Natural killer cell treated with Interleukin-12 subunit alpha and Interleukin-12 subunit beta and Interleukin-15 and Interleukin-18, amount 100 ng/mL, for 72 hours (primary cell): ENCODE results near the gene HOXD10. TPM values are rescaled to one million over a fixed set of nuclear protein-coding genes. Genes with fewer than 3 reads are reported as not detected.

ENCODE experiments used
- ATAC-seq, 2 donors: fragments of 150-1000 bp; cut with Tn5 transposase in 1 of 2; sonication (Bioruptor Pico), chemical (Tn5 transposase) in 1 of 2; 2 replicates each; pipeline ENCODE4 v1.10.0; 2021
- DNase-seq: peaks from one replicate; pipeline ENCODE4 v3.0.0; 2022; ENCODE audit warnings: low spot score
- H3K27ac Mint-ChIP-seq, 2 donors: 1 replicate in 1 of 2; 2 replicates in 1 of 2; pipeline ENCODE4 v1.8.0; 2022; ENCODE audit warnings: mixed read lengths in 2 of 2, mild to moderate bottlenecking in 1 of 2, moderate library complexity in 1 of 2
- H3K27me3 Mint-ChIP-seq, 2 donors: 1 replicate in 1 of 2; 2 replicates in 1 of 2; pipeline ENCODE4 v1.8.0; 2022; ENCODE audit warnings: mixed read lengths in 2 of 2
- H3K36me3 Mint-ChIP-seq: one replicate; pipeline ENCODE4 v1.8.0; 2022; ENCODE audit warnings: mixed read lengths
- H3K4me1 Mint-ChIP-seq, 2 donors: 1 replicate in 1 of 2; 2 replicates in 1 of 2; pipeline ENCODE4 v1.8.0; 2022; ENCODE audit warnings: low read depth in 2 of 2, mixed read lengths in 2 of 2, mild to moderate bottlenecking in 1 of 2
- H3K4me3 Mint-ChIP-seq: one replicate; pipeline ENCODE4 v1.8.0; 2022; ENCODE audit warnings: mixed read lengths
- H3K9me3 Mint-ChIP-seq: 2 replicates; pipeline ENCODE4 v1.8.0; 2022; ENCODE audit warnings: mixed read lengths
- total RNA-seq, 2 donors: library from RNA; stranded (reverse); gene quantifications; one replicate each; pipeline ENCODE4 v1.2.3, GENCODE V29; 2022

HOXD10 gene
- total RNA-seq, 2 donors from 2014 or later, result not detected

- DNase-seq, result no peak
- Mint-ChIP-seq H3K27me3 (peaks cover 45 to 72% of the 10 kb centered on the region in 2 donors), H3K36me3 (peaks cover 42% of the 10 kb centered on the region), H3K9me3 (no peaks in the 10 kb centered on the region), H3K4me1 (peaks cover 5 to 9% of the 10 kb centered on the region in 2 donors), H3K27ac (peak overlapping the region; percentile 51 to 77), H3K4me3 (peak overlapping the region; percentile 65)
- ATAC-seq, result no peak
These were observed 37.2 kb upstream of the HOXD10 start for GRCh38 chr2:176079285-176079830.

DNA sequence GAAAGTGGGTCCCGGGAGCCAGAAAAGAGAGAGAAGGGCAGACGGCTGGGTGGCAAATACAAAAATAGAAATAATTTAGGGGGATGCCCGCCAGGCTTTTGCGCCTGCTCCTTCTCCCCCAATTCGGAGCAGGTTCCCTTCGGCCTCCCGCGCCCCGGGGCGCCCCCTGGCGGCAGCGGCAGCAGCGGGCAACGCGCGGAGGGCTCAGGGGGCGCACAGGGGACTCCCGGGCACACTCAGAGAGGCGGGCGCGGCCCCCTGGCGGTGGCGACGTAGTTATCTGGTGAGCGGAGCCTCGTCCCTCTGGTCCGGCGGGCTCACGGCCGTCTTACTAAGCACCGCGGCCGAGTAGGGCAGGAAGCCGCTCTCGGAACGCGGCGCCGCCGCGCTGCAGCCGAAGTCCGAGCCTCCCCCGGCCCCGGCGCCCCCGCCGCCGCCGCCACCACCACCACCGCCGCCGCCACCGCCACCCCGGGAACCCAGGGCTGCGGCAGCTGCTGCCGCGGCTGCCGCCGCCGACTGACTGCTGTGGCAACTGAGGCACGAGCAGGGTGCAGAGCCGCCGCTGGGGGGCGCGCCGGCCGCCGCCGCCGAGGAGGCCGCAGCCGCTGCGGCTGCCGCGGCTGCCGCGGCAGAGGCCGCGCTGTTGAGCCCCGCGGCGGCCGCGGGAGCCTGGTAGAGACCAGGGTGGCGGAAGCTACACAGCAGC is 36.6 kb upstream of the HOXD10 start:
- Mint-ChIP-seq H3K36me3 (peaks cover 40% of the 10 kb centered on the region), H3K4me1 (peaks cover 5 to 9% of the 10 kb centered on the region in 2 donors), H3K4me3 (peak overlapping the region; percentile 65), H3K9me3 (no peaks in the 10 kb centered on the region), H3K27me3 (peaks cover 49 to 72% of the 10 kb centered on the region in 2 donors), H3K27ac (peak overlapping the region in 1 of 2 donors; percentile 77)
- ATAC-seq (peak in 1 of 2 donors; percentile 57), DNase-seq (no peak)

DNA sequence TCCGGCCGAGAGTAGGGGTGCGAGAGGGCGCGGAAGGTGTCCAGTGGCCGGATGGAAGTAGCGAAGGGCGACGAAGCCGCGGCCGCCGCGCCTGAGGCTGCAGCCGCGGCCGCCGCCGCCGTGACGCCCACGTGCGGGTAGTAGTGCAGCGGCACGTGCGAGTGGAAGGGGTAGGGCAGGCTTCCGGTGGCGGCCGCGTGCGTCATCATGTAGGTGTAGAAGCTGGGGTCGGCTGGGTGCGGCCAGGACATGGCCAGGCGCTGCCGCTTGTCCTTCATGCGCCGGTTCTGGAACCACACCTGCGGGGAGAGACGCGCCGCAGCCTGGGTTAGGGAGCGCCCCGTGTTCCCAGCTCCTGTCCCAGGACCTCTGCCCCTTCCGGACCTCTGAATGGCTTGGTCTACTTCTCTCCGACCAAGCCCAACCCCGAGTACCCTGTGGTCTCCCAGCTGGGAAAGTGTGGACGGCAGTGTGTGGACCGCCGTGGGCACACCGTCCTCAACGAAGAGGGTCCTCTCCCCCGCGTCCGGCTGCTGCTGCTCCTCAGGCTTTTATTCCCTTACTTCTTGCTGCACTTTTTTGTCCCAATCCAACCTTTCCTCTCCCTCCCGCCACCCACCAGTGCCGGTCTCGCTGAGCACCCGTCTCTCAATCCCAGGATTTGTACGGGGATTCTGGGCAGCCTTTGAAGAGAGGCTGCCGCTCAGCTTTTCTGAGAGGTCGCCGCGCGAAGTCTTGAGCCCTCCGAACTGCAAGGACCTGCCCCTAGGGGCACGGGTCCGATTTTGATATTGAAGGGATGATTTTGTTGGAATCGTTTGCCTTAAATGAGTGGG is 35.8 kb upstream of the HOXD10 start:
- Mint-ChIP-seq H3K36me3 (peaks cover 33% of the 10 kb centered on the region), H3K9me3 (no peaks in the 10 kb centered on the region), H3K27me3 (peaks cover 45 to 69% of the 10 kb centered on the region in 2 donors), H3K4me3 (peak overlapping the region; percentile 32), H3K27ac (peak overlapping the region in 1 of 2 donors; percentile 21), H3K4me1 (peaks cover 5 to 9% of the 10 kb centered on the region in 2 donors)
- ATAC-seq (no peak), DNase-seq (no peak)

GRCh38 chr2:176081376-176081836 is 35.2 kb upstream of the HOXD10 start:
- peaks cover 29% of the 10 kb centered on the region for H3K36me3 Mint-ChIP-seq
- no peaks in the 10 kb centered on the region for H3K9me3 Mint-ChIP-seq
- peaks cover 5 to 9% of the 10 kb centered on the region in 2 donors for H3K4me1 Mint-ChIP-seq

GRCh38 chr2:176081837-176082524 is 34.6 kb upstream of the HOXD10 start:
- ATAC-seq (no peak), DNase-seq (no peak)
- H3K4me1 Mint-ChIP-seq, result peaks cover 5 to 9% of the 10 kb centered on the region in 2 donors
- H3K9me3 Mint-ChIP-seq, result no peaks in the 10 kb centered on the region
- H3K27me3 Mint-ChIP-seq, result peaks cover 45 to 66% of the 10 kb centered on the region in 2 donors
- peak overlapping the region in 1 of 2 donors; percentile 21 for H3K27ac Mint-ChIP-seq
- peaks cover 29% of the 10 kb centered on the region for H3K36me3 Mint-ChIP-seq
- peak overlapping the region; percentile 32 for H3K4me3 Mint-ChIP-seq

More at GRCh38 chr2:176081376-176081836, 35.2 kb upstream of the HOXD10 start:
- peak overlapping the region in 1 of 2 donors; percentile 21 for H3K27ac Mint-ChIP-seq
- peak overlapping the region; percentile 32 for H3K4me3 Mint-ChIP-seq
- ATAC-seq (no peak), DNase-seq (no peak)
- peaks cover 42 to 66% of the 10 kb centered on the region in 2 donors for H3K27me3 Mint-ChIP-seq

- H3K9me3 Mint-ChIP-seq, result no peaks in the 10 kb centered on the region
- no peak for DNase-seq
- peaks cover 5 to 9% of the 10 kb centered on the region in 2 donors for H3K4me1 Mint-ChIP-seq
- peaks cover 47 to 71% of the 10 kb centered on the region in 2 donors for H3K27me3 Mint-ChIP-seq
- ATAC-seq, result no peak
- H3K36me3 Mint-ChIP-seq, result peaks cover 30% of the 10 kb centered on the region
- peak overlapping the region in 1 of 2 donors; percentile 37 for H3K27ac Mint-ChIP-seq
- H3K4me3 Mint-ChIP-seq, result no peak overlapping the region
These were observed 34.1 kb upstream of the HOXD10 start for GRCh38 chr2:176082525-176082823.

GRCh38 chr2:176082824-176083751 is 33.5 kb upstream of the HOXD10 start:
- Mint-ChIP-seq H3K4me3 (peak overlapping the region; percentile 5), H3K4me1 (peaks cover 5 to 11% of the 10 kb centered on the region in 2 donors), H3K27me3 (peaks cover 47 to 76% of the 10 kb centered on the region in 2 donors), H3K36me3 (peaks cover 30% of the 10 kb centered on the region), H3K9me3 (no peaks in the 10 kb centered on the region), H3K27ac (peak overlapping the region; percentile 37 to 40)
- ATAC-seq, result peak in 1 of 2 donors; percentile 10
- DNase-seq, result no peak

GRCh38 chr2:176083796-176084261 is 32.7 kb upstream of the HOXD10 start, which contains the start of gene EVX2:
TSS of gene EVX2 (minus strand) at chr2:176083962. CDS start at chr2:176083776, 186 bp downstream.
- DNase-seq (no peak), ATAC-seq (no peak)
- Mint-ChIP-seq H3K36me3 (peaks cover 24% of the 10 kb centered on the region), H3K9me3 (no peaks in the 10 kb centered on the region), H3K27me3 (peaks cover 45 to 75% of the 10 kb centered on the region in 2 donors), H3K4me1 (peaks cover 5 to 15% of the 10 kb centered on the region in 2 donors), H3K27ac (peak within 1 kb of the TSS; percentile 37 to 40), H3K4me3 (peak within 1 kb of the TSS; percentile 5)

DNA sequence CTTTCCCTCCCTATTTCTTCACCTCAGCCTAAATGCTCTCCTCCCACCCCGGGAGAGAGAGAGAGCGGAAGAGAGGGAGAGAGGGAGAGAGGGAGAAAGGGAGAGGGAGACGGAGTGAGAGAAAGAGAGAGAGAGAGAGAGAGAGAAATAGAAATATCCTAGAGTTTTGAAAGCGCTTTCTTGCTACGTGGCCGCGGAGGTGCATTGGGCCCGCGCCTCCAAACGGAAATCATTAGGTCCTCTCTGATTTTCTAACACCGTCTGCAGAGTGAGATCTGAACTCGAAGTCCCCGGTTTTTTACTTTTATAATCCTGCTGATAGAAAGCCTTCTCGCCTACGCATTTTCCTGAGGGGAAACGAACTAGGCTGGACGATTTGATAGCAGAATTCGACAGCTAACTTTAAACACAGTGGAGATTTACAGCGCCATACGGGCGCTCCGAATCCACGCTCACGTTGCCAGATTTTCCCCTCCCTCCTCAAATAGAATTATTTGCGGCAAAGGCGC is 31.9 kb upstream of the HOXD10 start:
- Mint-ChIP-seq H3K27ac (no peak overlapping the region), H3K27me3 (peaks cover 41 to 74% of the 10 kb centered on the region in 2 donors), H3K36me3 (peaks cover 17% of the 10 kb centered on the region), H3K4me1 (peaks cover 0 to 8% of the 10 kb centered on the region in 2 donors), H3K4me3 (no peak overlapping the region), H3K9me3 (no peaks in the 10 kb centered on the region)
- ATAC-seq, result no peak
- DNase-seq, result no peak

GRCh38 chr2:176085120-176085788 is 31.3 kb upstream of the HOXD10 start:
- H3K27me3 Mint-ChIP-seq, result peaks cover 44 to 79% of the 10 kb centered on the region in 2 donors
- no peak overlapping the region for H3K27ac Mint-ChIP-seq
- H3K9me3 Mint-ChIP-seq, result no peaks in the 10 kb centered on the region
- DNase-seq (no peak), ATAC-seq (no peak)
- peaks cover 0 to 8% of the 10 kb centered on the region in 2 donors for H3K4me1 Mint-ChIP-seq
- no peak overlapping the region for H3K4me3 Mint-ChIP-seq
- peaks cover 17% of the 10 kb centered on the region for H3K36me3 Mint-ChIP-seq

DNA sequence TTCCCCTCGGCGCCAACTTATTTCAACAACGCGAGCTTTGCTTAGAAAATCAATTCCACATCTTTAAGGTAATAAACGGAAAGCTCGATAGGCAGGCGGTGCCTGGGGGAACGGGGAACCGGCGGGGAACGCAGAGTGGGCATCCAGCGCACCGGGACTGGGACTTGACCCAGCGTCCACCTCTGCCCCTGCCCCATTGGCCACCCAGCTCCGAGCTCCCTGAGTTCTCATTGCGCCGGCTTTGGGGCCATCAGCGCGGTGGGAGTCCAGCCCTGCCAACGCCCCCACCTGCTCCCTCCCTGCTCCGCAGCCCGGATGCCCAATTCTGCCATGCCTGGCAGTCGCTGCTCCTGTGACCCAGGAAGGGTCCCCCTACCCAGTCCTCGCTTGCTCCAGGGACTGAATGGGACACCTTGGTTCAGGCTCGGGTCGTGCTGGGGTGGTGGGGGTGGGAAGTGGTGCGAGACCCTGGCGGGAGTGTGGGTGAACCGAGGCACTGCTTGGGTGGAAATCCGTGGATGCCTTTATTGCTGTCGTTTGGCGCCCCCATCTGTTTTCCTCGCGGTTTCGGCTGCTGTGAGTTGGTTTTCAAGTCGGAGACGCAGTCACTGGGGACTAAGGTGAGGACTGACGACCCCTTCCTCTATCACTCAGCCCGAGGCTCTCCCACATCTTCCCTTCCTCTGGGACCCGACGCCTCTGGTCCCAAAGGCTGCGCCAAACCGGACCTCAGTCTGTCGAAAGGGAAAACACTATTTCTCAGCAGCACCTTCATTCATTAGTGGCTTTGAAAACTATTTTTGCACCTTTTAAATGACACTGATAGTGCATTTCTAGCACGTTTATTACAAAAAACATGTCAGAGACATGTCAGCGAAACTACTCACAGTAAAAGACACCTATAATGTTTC is 30.5 kb upstream of the HOXD10 start:
- peaks cover 45 to 84% of the 10 kb centered on the region in 2 donors for H3K27me3 Mint-ChIP-seq
- no peak overlapping the region for H3K4me3 Mint-ChIP-seq
- H3K9me3 Mint-ChIP-seq, result no peaks in the 10 kb centered on the region
- no peak for DNase-seq
- no peak for ATAC-seq
- peaks cover 0 to 8% of the 10 kb centered on the region in 2 donors for H3K4me1 Mint-ChIP-seq
- H3K36me3 Mint-ChIP-seq, result peaks cover 17% of the 10 kb centered on the region
- H3K27ac Mint-ChIP-seq, result no peak overlapping the region
